ENCODE data around the gene GID8. TPM values are rescaled to one million over a fixed set of nuclear protein-coding genes. Genes with fewer than 3 reads are reported as not detected.

The GID8 gene
- total and polyA plus RNA-seq, 2 of the 13 experiments (the other 11 are each of a cell fraction or from before 2014, with no cell fraction given) = 39.6 to 59.8 TPM

DNA sequence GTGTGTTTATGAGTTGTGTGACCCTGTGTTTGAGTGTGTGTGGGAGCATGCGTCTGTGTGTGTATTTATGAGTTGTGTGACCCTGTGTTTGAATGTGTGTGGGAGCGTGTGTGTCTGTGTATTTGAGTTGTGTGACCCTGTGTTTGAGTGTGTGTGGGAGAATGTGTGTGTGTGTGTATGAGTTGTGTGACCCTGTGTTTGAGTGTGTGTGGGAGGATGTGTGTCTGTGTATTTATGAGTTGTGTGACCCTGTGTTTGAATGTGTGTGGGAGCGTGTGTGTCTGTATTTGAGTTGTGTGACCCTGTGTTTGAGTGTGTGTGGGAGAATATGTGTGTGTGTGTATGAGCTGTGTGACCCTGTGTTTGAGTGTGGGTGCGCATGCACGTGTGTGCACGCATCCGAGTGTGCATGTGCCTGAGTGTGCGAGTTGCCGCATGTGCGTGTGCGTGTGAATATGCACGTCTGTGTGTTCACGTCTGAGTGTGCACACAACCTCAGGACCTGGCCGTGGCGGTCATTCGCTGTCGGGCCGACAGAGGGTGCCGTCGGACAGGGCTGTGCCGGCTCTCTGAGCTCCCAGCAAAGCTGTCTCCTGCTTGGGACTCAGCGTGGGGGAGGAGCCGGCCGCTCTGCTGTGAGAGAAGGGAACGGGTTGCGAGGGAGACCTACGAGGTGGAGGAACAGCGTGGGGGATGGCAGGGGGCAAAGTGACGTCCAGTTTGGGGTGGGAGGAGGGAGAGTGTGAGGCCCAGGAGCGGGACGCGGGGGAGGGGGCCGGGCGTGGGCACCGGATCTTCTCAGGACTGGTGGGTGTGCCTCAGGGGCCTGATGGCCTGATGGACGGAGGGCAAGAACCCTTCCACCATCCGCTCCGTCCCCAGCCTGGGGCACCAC, 34.2 kb downstream of the GID8 start (continued):
- TF ChIP-seq GATAD2A (CRISPR knock-in tag; IDR thresholded peaks at IDR 0.05) (peak; percentile 76), PRMT3 (CRISPR knock-in tag; IDR thresholded peaks at IDR 0.05; ENCODE audit: borderline replicate concordance, low read depth) (no peak), KAT8 (CRISPR knock-in tag; IDR thresholded peaks at IDR 0.05) (peak; percentile 79; the same call in 1 of the 2 replicates), ZNF552 (CRISPR knock-in tag; IDR thresholded peaks at IDR 0.05; ENCODE audit: borderline replicate concordance) (0 out of 2 replicates have a peak, but pooled peaks have one; percentile 48), EED (CRISPR knock-in tag; IDR thresholded peaks at IDR 0.05) (peak; percentile 86), ZFP36L2 (CRISPR knock-in tag; IDR thresholded peaks at IDR 0.05) (no peak), ZEB1 (IDR thresholded peaks at IDR 0.05; ENCODE audit: insufficient replicate concordance, low read depth) (no peak), ZNF275 (CRISPR knock-in tag; IDR thresholded peaks at IDR 0.05; ENCODE audit: borderline replicate concordance) (0 out of 2 replicates have a peak, but pooled peaks have one; percentile 33), TEAD3 (CRISPR knock-in tag; optimal IDR thresholded peaks at IDR 0.05; ENCODE audit: borderline replicate concordance) (peak; percentile 79), ZNF280B (CRISPR knock-in tag; IDR thresholded peaks at IDR 0.05; ENCODE audit: borderline replicate concordance) (peak; percentile 44; the same call in 1 of the 2 replicates), ZNF512B (CRISPR knock-in tag; IDR thresholded peaks at IDR 0.05; ENCODE audit: borderline replicate concordance) (peak; percentile 45; the same call in 1 of the 2 replicates), ZNF841 (CRISPR knock-in tag; IDR thresholded peaks at IDR 0.05; ENCODE audit: borderline replicate concordance) (no peak), PHF8 (CRISPR knock-in tag; IDR thresholded peaks at IDR 0.05) (peak; percentile 46; the same call in 1 of the 2 replicates)
- TF ChIP-seq, protein P1, sequence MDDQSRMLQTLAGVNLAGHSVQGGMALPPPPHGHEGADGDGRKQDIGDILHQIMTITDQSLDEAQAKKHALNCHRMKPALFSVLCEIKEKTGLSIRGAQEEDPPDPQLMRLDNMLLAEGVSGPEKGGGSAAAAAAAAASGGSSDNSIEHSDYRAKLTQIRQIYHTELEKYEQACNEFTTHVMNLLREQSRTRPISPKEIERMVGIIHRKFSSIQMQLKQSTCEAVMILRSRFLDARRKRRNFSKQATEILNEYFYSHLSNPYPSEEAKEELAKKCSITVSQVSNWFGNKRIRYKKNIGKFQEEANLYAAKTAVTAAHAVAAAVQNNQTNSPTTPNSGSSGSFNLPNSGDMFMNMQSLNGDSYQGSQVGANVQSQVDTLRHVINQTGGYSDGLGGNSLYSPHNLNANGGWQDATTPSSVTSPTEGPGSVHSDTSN (CRISPR knock-in tag; IDR thresholded peaks at IDR 0.05; ENCODE audit: borderline replicate concordance) = no peak
- TF ChIP-seq, protein P2, sequence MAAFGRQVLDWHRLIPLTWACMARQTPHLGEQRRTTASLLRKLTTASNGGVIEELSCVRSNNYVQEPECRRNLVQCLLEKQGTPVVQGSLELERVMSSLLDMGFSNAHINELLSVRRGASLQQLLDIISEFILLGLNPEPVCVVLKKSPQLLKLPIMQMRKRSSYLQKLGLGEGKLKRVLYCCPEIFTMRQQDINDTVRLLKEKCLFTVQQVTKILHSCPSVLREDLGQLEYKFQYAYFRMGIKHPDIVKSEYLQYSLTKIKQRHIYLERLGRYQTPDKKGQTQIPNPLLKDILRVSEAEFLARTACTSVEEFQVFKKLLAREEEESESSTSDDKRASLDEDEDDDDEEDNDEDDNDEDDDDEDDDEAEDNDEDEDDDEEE (CRISPR knock-in tag; IDR thresholded peaks at IDR 0.05) = peak; percentile 97
